ENCODE measurements around the gene E4F1.
"Not testable (repeated sequence)": the region's sequence is repeated elsewhere in the genome, so short reads cannot be mapped to it uniquely, and the experiment has no call there.

Gene E4F1

DNA sequence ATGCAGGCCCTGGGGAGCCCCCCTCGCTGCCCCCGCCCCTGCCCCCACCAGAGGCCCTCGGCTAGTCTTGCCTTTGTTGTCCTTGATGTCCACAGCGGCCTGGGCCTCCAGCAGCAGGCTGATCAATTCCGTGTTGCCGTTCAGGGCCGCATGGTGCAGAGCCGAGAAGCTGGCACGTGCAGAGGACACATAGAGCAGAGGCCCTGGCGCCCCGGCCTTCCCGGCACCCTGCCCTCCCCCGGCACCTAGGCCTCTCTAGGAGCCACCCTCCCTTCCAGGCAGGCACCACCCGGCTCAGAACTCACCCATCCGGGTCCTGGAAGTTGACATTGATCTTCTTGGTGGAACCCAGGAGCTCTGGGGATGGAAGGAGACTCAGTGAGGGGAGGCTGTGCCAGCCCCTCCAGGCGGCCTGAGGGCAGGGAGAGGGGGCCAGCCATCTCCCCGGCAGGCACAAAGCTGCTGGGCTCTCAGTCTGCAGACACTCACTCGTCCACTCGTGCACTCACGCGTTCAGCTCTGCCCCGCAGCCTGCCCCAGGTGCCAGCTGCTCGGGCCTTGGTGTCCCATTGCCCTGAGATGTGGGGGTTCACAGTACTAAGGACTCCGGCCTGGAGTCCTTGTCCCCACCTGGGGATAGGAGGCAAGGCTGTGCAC is 33.3 kb upstream of the E4F1 start:
- DNase-seq (ENCODE audit: low read depth in 2 of 2), result no peak

DNA sequence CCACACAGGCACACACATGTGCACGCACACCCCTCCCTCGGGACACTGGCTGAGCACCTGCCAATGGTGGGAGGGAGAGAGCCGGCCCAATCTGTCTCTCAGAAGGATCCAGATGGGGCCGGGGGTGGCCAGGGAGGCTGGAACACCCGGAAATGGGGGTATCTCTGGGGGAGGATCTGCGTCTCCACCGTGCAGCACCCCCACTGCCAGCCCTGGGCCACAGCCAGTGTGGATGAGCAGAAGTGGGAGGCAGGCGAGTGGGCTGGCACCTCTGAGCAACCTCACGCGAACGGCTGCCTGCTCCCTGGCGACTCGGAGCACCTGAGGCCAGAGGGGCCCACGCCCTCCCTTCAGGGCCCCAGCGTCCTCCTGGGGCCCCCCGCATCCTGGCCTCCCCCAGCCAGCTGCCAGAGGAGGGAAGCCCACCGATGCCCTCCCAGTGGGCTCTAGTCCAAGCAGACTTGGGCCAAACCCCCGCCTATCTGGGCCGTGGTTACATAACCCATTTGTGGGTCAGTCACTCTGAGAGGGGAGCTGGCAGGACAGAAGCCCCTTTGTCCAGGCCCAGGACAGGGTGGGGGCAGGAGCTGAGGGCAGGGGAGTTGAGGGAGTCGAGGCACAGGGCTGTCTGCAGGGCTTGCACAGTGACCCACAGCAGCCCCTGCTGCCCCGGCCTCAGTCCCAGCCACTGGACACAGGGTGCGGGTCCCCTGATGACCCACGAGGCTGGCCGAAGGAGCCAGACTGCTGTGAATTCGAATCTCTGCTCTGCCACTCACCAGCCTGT is 32.5 kb upstream of the E4F1 start:
- no peak for DNase-seq (ENCODE audit: low read depth in 2 of 2)

DNA sequence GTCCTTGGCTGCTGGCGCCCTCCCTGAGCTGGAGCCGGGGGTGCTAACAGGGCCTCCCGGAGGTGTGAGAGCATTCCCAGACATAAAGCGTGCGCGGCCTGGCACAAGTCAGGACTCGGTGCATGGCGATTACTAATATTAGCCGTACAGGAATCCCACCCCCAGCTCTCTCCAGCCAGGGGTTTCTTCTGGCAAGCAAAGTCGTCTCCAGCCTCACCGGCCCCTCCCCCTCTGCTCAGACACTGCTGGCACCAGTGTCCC is 32.0 kb upstream of the E4F1 start:
- DNase-seq (ENCODE audit: low read depth in 2 of 2), result no peak

DNA sequence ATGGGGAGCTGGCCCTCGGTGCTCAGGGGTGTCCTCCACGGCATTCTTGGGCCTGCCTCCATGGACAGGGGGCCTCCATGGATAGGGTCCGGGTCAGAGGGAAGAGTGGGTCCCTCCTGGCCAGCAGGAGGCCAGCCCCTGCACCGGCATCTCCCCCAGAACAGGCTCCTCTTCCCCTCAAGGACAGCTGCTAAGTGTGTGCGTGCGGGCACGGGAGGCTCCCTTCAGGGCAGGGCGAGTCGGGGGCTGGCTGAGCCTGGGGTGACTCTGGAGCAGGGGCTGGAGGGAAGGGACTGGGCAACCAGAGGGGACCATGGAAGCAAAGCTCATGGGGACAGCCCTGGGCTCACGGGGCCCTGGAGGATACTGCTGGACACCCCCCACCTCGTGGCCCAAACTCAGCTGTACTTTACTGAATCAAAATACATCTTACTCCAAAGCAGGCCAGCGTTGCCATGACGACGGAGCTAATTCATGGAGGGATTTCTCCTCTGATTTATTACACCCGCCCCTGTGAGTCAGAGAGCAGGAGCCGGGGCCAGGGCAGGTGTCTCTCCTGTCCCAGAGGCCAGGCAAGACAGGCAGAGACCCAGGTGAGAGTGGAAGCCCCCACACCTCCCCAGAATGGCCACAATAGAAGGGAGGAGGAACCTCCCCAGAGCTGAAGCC is 29.1 kb upstream of the E4F1 start:
- DNase-seq (ENCODE audit: low read depth in 2 of 2), result no peak

DNA sequence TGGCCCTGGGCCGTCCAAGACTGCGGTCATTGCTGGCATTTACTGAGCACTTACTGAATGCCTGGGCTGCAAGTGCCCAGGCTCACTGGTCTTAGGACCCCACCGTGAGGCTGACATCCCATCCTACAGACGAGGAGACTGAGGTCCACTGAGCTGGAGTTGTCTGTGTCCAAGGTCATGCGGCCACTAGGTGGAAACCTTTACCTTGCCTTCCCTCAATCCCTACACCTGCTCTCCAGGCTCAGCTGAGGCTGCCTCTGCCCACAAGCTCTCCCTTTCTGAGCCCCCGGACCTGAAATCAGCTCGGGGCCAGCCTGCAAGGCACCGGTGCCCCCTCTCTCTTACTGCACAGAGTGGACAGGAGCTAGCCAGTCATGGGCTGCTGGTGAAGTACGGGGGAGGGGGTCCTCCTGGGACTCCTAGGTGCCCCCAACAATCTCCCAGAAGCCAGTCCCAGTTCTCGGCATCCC is 28.5 kb upstream of the E4F1 start:
- no peak for DNase-seq (ENCODE audit: low read depth in 2 of 2)

DNA sequence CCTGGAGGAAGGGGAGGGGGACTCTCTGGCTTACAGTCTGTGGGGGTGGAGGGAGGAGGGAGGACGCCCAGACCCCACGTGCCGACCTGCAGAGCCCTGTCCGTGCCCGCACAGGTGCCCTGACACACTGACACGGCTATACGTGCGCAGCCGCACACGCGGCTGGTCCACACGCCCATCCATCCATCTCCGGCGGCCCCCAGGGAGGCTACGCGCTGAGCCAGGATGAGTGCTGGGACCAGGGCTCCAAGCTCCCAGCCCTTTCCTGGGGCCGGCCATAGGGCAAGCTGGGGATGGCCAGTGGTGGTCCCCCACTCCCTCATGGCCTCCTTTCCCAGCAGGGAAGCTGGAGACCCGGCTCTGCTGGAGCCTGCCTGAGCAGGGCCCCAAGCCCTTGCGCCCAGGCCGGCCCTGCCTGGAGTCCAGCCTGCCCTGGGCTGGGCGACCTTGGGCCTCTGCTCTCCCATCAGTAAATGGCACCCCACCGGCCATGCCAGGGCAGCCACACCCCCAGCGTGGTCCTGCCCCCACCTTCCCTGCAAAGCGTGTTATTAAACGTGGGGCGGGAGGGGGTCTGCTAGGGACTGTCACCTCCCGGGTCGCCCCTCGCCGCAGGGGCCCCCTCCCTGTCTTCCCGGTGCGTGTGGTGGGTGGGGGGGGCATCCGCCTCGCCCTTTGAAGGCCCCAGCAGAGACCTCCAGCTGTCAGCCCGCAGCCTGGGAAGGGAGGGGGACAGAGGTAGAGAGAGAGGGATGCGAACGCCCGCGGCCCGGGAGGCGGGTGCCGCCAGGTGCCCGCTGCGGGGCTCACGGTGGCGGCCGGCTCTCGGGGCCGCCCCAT is 27.8 kb upstream of the E4F1 start:
- DNase-seq (ENCODE audit: low read depth in 2 of 2), result no peak

DNA sequence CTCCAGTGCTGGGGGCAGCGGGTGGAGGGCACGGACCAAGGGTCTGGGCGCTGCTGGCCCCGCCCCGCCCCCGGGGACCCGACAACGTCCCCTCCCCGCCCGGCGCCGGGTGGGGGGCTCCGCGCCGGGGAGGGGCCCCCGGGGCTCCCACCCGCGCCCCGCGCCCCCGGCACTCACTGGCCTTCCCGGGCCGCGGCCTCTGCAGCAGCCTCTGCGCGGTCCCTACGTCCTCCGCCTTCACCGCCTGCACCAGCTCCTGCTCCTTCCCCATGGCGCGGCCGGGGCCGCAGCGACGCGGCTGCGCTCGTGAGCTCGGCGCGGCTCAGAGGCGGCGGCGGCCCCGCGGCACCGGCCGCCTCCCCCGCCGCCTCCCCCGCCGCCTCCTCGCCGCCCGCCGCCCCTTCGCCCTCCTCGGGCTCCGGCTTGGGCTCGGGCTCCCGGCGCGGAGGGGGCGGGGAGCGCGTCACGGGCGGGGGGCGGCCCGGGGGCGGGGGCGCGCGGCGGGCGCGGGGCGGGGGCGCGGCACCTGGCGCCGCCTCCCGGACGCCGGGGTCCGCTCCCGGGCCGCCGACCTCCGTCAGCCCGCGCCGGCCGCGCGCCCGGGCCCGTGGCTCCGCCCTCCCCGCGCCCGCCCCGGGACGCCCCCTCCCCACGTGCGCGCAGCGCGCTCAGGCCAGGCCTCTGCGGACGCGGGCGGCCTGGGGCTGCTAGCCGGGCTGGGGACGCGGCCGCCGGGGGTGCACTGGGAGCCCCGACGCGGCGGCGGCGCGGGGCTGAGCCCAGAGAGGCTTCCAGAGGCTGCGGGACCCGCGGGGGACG is 27.0 kb upstream of the E4F1 start, which contains the start of gene CASKIN1:
Gene CASKIN1 (minus strand): TSS at position 444 of the 819 bp plus-strand sequence. CDS start 173 bp downstream, at position 271.
- no peak for DNase-seq (ENCODE audit: low read depth in 2 of 2)

DNA sequence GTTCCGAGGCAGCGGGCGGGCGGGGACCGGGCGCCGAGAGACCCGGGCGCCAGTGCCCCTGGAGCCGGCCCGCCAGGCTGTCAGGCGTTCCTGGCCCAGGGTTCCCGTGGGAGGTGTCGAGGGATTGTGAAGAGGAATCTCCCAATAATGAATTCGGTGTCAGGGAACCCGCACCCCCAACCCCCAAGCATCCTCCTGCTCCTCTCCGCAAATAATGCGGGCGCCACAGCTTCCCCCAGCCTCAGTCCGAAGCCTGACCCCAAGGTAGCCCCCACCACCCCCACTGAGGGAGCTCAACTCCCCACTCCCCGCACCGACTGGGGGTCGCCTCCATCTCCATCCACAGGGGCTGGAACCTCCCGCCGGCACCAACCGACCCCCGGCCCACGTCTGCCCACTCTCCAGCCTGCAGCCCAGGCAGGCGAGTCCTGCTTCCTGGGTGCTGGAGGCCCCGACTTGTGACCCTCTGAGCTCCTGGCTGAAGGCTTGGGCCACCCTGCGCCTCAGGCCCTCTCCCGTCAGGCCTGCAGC is 26.3 kb upstream of the E4F1 start:
- DNase-seq (ENCODE audit: low read depth in 2 of 2), result no peak

DNA sequence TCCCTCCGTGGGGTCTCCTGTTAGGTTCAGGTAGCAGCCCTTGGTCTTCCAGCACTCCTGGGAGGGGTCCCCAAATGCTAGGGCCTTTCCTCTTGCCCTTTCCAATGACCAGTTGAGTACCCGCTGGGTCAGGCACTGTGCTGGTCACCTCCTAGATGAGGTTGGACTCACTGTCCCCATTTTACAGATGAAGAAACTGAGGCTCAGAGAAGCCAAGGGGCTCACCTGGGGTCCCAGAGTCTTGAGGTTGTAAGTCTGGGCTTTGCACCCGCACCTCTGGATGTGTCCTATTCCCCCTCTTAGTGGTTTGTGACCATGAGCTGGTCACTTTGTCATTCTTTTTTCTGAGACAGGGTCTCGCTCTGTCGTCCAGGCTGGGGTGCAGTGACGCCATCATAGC is 25.6 kb upstream of the E4F1 start:
- DNase-seq (ENCODE audit: low read depth in 2 of 2), result no peak

DNA sequence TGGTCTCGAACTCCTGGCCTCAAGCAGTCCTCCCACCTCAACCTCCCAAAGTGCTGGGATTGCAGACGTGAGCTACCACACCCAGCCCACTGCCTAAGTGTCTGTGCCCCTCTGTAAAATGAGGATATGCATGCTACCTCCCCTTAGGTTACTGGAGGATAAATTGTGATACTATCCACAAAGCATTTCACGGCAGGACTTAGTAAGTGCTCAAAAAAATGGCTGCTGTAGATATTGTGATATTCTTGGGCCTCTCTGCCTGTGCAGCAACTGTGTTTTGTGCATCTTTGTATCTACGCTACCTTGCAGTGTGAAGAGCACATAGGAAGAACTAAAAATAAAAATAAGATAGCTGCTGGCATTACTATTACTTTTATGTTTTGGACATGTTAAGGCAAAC is 25.1 kb upstream of the E4F1 start:
- no peak for DNase-seq (ENCODE audit: low read depth in 2 of 2)

DNA sequence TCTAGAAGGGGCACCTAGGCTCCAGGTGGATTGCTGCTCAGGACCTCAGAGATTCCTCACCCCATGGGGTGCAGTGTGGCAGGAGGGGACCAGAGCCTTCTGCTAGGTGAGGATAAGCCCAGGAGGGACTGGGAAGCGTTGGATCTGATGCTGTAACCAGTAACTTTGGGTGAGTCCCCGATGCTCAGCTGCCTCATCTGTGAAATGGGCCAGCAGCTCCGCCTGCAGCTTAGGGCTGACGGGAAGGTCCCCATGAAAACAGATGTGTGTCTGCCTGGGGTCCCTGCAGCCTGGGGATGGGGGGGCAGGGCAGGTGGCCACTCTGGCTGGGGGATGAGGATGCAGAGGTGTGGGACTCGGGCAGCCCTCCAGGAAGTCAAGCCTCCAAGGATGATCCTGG is 24.3 kb upstream of the E4F1 start:
- no peak for DNase-seq (ENCODE audit: low read depth in 2 of 2)

DNA sequence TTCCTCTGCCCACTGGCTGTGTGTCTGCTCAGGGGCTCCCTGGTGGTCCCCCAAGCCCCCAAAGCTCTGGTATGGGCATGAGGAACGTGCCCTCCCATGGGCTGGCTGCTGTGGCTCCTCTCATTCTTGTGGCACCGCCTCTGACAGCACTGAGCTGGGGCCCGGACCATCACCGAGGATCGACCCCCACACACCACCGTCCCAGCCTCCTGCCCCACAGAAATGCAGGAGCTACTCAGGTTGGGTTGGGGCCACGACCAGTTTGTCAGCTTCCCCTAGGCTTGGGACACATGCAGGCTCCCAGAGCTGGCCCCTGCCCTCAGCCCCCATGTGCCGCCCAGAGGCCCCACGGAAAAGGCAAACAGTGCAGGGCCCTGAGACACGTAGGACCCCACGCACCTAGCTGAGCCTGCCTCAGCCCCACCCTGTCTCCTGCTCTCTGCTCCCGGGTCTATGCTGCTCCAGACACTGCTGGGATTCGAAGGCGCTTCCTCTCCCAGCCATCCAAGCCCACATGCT is 23.7 kb upstream of the E4F1 start:
- DNase-seq (ENCODE audit: low read depth in 2 of 2), result no peak

DNA sequence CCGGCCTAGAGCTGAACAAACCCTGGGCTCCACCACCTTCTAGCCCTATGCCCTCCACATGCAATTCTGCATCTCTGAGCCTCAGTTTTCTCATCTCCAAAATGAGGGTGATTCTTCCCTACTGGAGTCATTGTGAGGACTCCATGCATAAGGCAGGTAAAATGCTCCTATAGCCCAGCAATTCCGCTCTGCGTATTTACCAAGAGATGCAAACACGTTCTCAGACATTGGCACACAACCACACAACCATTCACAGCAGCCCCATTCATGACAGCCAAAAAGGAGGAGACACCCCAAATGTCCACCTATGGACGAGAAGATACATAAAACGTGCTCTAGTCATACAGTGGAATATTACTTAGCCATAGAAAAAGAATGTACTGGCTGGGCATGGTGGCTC is 23.1 kb upstream of the E4F1 start:
- DNase-seq (ENCODE audit: low read depth in 2 of 2), result no peak

DNA sequence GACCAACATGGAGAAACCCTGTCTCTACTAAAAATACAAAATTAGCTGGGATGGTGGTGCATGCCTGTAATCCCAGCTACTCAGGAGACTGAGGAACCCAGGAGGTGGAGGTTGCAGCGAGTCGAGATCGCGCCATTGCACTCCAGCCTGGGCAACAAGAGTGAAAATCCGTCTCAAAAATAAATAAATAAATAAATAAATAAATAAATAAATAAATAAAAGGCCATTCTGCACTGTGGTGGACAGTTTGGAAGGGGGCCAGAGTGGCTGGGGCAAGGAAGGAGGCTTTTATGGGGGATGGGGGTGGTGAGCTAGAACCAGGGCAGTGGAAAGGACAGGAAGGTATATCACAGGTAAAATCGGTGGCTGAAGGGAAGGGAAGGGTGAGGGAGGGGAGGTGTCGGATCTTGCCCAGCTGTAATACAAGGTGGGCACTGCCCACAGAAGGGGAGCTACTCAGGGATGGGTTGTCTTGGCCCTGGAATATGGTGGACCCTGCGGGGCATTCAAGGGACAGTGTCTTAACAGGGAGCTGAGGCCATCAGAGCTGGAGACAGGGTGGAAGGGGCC is 20.2 kb upstream of the E4F1 start:
- DNase-seq (ENCODE audit: low read depth in 2 of 2), result not testable (repeated sequence)

DNA sequence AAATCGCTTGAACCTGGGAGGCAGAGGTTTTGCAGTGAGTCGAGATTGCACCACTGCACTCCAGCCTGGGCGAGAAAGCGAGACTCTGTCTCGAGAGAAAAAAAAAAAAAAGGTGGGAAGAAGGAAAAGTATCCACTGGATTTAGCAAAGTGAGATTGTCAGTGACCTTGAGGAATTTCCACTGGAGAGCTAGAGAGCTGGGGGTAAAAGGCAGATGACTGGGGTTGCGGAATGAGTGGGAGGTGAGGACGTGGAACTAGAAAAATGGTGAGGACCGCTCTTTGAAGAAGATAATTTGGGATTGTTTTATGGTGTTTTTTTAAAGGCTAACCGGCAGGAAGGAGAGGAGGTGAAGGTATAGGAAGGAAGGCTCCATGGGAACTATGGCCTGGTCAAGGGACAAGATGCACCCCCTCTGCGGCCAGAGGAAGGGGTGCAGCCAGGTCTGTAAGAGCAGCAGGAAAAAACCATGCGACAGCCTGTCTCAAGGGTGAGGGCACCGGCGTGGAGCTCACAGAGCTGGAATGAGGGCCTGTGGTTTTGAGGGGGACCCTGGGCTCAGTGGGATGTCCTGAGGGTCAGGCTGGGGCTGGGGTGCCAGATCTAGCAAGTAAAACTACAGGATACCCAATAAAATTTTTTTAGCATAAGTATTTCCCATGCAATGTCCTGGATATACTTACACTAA is 18.8 kb upstream of the E4F1 start:
- no peak for DNase-seq (ENCODE audit: low read depth in 2 of 2)

DNA sequence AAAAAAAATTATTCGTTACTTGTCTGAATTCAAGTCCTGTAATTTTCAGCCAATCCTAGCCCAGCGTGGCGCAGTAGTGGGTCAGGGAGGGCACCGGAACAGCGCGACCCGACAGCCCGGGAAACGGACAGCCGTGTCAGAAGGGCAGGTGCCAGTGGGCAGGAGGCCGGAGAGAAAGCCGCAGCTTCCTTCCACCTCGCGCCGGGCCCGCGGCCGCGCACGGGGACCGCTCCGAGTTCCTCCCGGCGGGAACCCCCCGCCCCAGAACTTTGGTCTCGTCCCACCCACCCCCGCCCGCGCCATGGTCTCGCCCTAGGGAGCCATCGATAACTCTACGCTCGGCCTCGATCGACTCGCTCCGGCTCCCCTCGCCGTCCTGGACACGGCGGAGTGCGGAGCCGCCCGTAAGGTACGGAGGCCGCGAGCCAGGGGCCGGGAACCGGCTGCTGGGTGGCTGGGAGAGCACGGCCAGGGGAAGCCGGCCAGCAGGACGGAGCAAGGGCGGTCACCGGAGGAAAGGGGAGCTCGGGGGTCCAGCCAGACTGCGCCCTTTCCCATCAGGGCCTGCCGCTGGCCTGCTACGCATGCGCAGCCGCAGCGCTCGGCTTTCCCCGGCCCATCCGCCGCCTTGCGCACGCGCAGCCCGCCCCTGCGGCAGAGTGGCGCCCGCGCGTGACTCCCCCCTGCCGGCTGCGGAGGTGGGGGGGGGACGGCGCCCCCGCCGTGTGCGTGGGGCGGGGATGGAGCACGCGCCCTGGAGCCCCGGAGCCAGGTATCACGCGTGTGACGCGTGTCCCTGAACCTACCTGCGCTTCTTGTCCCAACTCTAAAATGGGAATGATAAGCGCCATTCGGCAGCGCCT is 18.1 kb upstream of the E4F1 start, which contains the start of gene MLST8:
Gene MLST8 (plus strand): TSS at position 351 of the 863 bp plus-strand sequence. CDS start 632 bp downstream, outside the sequence.
- DNase-seq (ENCODE audit: low read depth in 2 of 2), result peak; percentile 61 to 62

DNA sequence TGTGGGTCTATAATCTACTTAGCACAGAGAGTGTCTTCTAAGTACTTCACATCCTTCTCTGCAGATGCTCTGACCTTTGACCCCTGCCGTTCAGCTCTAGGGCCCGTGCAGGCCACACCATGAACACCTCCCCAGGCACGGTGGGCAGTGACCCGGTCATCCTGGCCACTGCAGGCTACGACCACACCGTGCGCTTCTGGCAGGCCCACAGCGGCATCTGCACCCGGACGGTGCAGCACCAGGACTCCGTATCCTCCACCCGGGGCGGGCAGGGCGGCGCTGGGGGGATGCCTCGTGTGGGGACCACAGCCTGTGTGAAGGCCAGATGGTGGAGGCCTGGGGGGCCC is 17.5 kb upstream of the E4F1 start:
- no peak for DNase-seq (ENCODE audit: low read depth in 2 of 2)

DNA sequence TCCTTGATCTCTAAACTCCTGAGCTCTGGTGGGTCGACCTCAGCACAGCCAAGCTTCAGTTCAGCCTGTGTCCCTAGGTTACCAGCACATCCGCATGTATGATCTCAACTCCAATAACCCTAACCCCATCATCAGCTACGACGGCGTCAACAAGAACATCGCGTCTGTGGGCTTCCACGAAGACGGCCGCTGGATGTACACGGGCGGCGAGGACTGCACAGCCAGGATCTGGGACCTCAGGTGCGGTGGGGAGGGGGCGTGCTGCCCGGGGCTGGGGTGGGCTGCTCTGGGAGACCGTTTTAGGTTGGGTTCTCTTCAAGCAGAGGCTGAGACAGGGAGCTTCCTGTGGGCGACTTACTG is 17.0 kb upstream of the E4F1 start:
- DNase-seq (ENCODE audit: low read depth in 2 of 2), result no peak
